ENCODE measurements around the gene EIF6.
"Not testable (repeated sequence)": the region's sequence is repeated elsewhere in the genome, so short reads cannot be mapped to it uniquely, and the experiment has no call there.

- TF ChIP-seq CTCF (conservative IDR thresholded peaks at IDR 0.05); ZFX (IDR thresholded peaks at IDR 0.05): not testable (repeated sequence)
Observed at GRCh38 chr20:35252598-35252997, 32.0 kb downstream of the EIF6 start.
